GM21367 (cell line): ENCODE measurements around the gene PNPLA1.

Experiments used
- ATAC-seq: cut with Tn5 transposase; IDR thresholded peaks from one replicate; pipeline ENCODE4 v1.9.1; 2021; ENCODE audit not compliant: unreplicated experiment

Gene PNPLA1, protein sequence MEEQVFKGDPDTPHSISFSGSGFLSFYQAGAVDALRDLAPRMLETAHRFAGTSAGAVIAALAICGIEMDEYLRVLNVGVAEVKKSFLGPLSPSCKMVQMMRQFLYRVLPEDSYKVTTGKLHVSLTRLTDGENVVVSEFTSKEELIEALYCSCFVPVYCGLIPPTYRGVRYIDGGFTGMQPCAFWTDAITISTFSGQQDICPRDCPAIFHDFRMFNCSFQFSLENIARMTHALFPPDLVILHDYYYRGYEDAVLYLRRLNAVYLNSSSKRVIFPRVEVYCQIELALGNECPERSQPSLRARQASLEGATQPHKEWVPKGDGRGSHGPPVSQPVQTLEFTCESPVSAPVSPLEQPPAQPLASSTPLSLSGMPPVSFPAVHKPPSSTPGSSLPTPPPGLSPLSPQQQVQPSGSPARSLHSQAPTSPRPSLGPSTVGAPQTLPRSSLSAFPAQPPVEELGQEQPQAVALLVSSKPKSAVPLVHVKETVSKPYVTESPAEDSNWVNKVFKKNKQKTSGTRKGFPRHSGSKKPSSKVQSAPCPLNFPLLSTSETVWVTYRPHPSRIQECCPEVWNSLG

DNA sequence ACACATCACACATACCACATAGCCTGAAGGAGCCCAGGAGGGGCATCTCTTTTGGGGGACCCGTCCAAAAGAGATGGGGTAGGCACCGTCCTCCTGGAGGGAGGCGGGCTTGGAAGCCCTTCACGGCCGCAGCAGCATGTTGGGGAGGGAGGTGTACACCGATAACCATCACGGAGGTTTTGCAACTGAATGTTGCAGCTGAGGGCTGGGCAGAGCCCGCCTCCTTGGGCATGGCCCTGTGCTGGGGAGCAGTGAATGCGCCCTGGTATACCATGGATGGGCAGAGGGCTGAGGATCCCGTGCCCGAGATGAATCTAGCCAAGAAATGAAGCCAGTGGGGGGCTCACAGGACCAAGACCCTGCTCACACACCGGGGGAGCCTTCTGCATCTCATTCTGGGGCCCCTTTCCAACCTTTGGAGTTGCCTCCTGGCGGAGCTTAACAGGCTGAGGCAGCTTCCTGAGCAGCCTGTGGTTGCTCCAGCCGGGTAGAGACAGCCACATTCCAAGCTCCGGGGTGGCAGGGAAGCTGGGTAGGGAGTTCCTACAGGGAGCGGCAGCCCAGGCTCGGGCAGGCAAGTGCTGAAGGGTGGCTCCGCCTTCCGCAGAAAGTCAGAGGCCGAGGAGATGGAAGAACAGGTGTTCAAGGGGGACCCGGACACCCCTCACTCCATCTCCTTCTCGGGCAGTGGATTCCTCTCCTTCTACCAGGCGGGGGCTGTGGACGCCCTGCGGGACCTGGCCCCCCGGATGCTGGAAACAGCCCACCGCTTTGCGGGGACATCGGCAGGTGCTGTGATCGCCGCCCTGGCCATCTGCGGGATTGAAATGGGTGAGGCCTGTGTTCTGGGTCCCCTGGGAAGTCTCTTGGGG lies at the start of gene PNPLA1:
TSS of gene PNPLA1 (plus strand) at position 227 of the 872 bp plus-strand sequence. CDS start at position 627, 400 bp downstream.
- ATAC-seq = no peak

DNA sequence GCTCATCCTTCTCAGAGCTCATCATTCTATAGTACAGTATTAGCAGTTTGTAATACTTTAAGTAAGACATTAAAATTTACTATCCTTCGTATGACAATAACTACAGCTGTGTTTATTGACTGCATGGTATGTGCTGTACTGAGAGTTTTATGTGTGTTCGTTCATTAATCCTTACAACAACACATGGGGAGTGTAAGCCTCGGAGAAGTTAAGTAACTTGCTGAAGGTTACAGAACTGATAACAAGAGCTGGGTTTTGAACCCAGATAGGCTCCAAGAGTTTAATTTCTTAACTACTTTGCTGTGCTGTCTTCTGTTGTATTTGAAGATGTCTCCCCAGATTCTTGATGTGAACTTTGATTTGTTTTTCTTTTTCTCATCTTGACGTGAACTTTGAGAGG lies 49.6 kb upstream of the PNPLA1 start:
- ATAC-seq = no peak

DNA sequence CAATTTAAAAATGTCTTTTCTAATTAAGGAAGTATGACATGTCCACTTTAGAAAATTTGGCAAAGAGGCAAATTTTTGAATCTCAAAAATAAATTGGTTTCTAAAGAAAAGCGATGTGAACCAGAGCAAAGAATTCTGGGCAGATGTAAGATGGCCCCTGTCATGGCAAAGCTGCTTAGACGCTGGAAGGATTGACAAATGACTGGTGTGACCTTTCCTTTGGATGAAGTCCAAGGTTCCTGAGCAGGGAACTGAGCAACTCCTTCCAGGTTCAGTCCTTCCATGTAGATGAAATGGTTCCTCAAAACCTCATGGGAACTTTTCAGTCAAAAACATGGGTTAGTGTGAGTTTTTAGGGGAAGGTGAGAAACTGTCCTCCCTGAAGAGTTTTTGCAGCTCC lies 48.2 kb upstream of the PNPLA1 start:
- ATAC-seq = no peak

DNA sequence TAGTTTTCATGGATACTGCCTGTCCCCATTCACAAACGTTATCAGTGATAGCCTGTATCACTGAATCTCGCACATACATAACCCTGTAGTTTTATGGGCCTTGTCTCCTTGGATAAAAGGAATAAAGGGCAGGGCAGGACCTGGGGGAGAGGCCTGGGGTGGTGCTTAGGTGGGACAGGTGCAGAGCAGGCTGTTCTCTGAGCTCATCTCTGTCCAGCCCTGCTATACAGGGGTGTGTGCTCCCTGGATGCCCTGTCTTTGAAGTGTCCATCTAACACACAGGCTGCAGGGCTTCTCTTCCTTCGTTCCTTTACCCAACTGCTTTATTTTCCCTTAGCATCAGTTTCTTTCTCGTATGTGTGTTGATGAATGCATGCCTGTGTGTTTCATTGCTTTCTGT lies 46.9 kb upstream of the PNPLA1 start:
- ATAC-seq = no peak

DNA sequence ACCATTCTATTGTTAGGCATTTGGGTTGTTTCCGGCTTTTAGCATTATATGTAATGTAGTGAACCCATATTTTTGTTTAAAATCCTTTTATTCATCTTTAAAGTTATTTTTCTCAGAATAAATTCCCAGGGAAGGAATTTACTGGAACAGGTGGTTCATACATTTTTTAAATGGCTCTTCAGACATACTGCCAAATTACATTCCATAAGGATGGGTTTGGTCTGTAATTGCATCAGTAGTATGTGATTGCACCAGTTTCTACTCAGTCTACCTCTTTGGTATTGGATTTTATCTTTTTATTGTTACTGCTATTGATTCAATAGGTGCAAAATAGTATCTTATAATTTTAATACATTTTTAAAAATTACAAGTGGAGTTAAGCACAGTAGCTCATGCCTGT lies 46.2 kb upstream of the PNPLA1 start:
- ATAC-seq = no peak

DNA sequence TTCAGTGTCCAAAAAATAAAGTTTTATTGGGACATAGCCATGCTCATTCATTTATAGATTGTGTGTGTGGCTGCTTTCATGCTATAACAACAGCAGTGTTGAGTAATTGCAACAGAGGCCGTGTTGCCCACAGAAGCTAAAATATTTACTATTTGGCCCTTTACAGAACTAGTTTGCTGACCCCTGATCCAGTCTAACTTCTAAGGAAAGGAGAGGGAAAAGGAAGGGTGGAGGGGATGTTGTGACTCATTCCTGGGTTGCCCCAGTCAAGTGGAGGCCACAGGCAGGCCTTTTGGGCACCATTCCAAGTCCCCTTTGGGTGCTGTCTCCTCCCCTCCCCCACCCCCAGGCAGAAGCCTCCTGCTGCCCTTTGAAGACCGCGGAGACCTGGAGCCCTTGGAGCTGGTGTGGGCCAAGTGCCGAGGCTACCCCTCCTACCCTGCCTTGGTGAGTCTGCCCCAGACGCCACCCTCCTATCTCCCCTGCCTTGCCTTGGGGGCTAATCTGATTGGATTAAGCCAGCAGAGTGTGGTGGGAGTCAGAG lies 44.9 kb upstream of the PNPLA1 start:
- no peak for ATAC-seq

DNA sequence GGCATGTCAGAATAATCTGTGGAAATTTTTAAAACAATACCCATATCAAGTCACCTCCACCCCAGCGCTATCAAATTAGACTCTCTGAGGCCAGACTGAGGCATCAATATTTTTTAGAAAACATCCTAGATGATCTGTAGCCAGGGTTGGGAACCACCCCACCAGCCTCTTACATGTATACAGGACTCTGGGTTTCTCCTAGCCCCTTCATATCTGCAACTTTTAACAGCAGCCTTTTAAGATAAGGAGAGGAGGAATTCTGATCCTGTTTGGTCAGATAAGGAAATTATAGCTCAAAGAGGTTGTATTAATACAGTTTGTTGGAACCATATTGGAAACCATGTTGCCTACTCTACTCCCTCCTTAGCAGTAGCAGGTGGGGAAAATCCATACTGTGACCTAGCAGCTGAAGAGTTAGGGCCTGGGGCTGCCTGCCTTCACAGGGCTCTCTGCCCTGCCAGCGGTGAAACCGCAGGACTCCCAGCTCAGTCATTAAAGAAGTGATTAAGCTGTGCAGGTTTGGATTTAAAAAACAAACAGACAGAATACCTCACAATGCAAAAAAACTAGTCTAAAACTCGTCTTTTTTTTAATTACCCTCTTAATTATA lies 43.3 kb upstream of the PNPLA1 start:
- ATAC-seq = no peak

DNA sequence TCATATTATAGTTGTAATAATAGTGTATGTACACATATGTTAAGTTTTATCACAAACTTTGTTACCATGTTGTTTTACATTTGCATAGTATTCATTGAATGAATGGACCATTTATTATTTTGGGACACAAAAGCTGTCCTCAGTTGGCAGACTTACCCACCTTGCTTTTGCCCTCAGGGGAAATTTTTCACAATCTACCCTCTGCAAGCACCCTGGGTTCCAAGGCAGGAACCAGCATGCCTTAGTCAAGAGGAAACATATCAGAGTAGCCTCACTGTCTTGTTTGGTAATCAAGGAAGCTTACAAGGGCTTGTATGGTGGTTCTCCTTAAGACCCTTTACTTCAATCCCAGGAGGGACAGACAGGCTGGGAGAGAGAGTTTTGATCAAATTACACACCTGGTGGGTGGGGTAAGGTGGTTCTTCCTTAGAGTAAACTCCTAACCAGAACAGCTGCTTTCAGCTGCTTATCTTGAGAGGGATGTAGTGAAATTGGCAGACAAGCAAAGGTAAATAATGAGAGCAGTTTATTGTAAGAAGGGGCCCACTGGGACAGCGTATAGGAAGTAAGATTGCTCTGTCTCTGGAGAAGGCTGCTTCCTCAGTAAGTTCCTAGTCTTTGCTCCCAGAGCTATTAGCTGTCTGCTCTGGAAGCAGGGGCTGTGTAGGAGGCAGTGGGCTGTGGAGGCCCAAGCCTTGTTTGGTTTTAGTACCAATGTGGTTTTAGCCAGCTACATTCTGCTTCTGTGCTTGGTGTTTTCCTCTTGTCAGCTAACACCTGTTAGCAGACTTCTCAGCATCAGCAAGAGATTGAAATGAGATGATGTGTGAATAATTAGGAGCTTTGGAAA lies 42.3 kb upstream of the PNPLA1 start:
- no peak for ATAC-seq

DNA sequence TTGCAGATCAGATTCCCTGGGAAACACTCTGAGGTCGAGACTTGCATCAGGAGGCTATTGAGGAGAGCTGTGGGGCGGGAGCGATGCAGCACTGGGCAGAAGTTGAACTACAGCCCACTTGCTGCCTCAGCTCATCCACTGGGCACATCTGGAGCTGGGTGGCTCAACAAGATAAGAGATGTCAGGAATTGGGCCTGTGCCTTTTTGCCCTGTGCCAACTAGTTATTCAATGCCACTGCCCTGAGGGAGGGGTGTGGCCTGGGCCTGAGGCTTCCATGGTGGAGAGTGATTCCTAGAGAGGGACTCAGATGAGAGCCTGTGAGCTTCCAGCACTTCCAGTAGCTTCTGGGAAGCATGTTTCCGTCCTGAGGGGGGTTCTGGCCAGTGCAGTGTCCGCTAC lies 40.6 kb upstream of the PNPLA1 start:
- no peak for ATAC-seq

DNA sequence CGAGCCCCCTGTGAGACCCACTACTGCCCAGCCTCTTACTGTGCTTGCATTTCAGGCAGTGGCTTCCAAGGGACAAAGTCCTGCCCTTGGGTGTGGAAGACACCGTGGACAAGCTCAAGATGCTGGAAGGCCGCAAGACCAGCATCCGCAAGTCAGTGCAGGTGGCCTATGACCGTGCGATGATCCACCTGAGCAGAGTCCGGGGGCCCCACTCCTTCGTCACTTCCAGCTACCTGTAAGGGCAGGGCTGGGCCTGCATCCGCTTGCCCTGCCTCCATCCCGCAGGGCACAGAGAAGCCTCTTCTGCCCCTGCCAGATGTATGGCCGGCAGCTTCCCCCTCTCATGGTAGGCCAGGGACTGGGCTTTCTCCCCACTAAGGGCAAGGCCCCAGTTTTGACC lies 39.5 kb upstream of the PNPLA1 start:
- no peak for ATAC-seq

DNA sequence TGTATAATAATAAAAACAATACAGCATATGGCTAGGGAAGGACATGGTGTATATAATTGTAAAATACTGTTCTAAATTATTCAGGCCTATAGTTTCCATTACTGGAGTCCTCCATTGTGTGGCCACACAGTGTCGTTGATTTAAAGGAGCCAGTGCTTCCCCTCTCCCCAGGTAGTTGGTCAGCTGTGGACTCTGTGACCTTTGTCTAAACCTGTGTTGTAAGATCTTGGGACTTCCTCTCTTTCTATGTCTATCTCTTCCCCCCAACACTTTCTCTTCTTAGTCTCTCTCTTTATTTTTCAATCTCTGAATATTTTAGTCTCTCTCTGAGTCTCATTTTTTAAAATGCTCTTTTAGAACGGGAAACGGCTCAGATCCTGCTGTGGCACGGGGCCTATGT lies 37.7 kb upstream of the PNPLA1 start:
- ATAC-seq = no peak

DNA sequence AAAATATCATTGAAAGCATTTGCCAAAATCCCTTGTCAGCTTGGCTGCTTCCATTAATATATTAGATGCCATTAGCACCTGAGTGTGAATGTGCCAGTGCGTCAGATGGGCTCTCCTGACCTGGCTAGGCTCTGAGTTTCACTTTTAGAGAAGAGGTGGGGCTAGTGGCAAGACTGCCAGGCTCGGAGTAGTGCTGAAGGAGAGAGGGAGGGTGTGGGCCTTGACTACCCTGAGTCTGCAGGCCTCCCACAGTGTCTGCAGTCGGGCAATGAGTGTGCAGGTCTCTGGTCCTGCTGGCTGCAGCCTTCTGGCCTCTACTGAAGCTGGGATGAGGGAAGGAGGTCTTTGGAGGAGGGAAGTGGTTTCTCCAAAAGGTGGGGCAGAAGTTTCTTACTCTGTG lies 34.6 kb upstream of the PNPLA1 start:
- ATAC-seq = no peak

DNA sequence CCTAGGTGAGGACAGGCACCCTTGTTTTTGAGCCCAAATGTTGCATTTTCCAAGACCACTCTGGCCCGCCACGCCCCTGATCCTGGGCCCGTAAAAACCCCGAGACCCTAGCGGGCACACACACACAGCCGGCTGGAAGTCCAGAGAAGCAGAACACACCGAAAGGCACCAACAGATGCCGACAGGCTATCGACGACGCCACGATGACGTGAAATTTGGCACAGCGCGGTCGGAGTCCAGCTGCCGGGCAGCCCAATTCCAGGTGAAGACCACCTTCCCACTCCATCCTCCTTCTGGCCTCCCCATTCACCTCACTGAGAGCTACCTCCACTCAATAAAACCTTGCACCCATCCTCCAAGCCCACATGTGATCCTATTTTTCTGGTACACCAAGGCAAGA lies 34.0 kb upstream of the PNPLA1 start:
- no peak for ATAC-seq

DNA sequence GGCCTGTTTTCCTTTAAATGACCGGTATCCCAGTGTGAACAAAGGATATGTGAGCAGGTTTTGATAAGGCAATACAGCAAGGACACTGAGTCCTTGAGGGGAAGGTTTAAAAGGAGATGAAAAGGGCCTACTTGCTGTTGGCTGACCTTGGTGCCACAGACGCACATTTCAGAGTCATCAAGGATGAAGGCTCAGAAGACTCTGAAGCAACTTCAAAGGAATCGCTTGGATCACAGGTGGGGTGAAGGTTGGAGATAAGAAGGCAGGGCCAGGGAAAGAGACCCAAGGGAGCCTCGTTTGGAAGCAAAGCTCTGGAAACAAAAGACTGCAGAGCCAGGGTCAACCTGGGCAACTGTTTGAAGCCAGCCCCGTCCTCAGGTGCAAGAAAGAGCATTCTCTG lies 30.1 kb upstream of the PNPLA1 start:
- no peak for ATAC-seq

DNA sequence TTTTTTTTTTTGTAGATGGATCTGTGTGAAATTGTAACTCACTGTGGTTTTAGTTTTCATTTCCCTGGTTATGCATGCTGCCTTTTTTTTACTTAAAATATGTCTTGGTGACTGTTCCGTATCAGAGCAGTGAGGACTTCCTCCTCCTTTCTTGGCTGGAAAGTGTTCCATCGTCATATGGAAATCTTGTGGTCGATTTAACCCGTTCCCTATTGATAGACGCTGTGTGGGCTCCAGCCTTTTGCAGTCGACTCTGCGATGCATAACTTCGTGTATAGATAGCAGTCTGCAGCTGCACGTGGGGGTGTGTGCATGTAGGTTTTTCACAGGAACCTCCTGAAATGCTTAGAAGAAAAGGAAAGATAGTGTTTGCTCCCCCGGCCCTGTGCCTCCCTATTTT lies 28.1 kb upstream of the PNPLA1 start:
- no peak for ATAC-seq

DNA sequence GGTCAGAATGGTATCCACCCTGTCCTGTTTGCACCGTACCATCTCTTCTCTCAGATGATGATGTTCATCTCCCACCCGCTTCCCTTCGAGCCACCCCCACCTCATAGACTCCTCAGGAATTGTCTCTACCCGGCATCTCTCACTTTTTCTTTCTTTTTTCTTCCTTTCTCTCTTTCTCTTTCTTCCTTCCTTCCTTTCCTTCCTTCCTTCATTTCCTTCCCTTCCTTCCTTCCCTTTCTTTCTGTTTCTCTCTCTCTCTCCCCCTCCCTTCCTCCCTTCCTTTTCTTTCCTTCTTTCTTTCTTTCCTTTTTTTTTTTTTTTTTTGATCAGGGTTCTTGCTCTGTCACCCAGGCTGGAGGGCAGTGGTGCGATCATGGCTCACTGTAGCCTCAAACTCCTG lies 27.7 kb upstream of the PNPLA1 start:
- ATAC-seq = no peak

DNA sequence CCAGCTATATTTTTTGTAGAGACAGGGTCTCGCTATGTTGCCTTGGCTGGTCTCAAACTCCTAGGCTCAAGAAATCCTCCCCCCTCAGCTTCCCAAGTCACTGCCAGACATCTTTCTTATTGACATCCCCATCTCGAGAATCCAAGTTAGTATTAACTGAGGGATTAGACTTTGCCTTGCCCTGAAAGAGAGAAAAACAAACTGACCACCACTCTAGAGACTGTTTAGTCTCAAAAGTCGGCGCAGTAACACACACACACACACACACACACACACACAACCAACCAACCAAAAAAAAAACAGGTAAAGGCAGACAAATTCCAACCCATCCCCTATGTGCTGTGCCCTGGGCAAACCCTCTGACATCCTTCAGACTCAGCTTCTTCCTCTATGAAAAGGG lies 27.2 kb upstream of the PNPLA1 start:
- ATAC-seq = no peak

DNA sequence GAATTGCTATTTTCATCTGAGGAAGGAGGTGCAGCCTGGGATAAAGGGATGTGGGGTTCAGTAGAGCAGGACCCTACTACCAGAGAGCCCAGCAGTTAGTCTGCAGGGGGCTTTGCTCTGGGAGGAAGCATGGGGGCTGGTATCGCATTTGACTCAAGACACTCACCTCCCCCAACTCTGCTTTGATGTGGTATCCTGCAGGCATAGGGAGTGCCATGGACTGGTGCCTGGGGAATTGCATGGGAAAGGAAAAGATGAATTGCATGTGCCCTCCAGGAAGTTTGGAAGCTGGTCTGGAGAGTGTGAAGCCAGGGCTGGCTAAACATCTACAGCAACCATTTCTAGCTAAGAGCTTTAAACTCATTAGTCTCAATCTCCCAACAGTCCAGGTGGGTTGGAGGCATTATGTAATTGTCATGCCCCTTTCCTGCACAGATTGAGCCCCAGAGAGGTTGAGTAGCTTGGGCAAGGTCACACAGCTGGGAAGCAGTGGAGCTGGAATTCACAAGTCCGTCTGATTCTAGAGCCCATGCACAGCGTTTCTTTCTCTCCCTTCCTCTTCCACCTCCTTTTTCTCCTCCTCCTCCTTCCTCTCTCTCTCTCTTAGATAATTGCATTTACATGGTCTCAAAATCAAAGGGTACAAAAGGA lies 26.2 kb upstream of the PNPLA1 start:
- ATAC-seq = no peak

DNA sequence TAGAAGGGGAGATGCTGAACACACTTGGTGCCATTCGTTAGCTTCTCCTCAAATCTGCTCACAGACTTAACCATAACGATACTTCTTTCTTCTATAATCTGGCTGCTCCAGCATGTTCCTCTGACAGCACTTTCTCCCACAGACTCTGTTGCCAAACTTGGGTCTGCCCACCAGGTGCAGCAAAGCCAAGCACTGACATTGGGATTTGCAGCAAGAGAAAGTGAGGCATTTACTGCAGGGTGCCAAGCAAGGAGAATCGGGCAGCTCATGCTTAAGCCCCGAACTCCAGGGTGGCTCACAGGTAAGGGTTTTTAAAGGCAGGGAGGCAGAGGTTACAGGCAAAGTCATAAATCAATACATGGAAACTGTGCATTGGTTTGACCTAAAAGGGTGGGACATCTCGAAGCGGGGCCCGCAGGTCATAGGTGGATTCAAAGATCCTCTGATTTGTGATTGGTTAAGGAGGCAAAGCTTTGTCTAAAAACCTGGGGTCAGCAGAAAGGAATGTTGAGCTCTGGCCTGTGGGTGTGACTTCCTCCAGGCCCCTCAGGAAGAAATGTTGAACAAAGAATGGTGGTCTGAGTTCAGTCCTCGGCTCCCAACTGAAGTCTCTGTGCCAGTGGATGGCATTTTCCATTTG lies 25.1 kb upstream of the PNPLA1 start:
- ATAC-seq = no peak
